GM12878 (cell line): ENCODE measurements around the gene BCAS2. TPM values are rescaled to one million over a fixed set of nuclear protein-coding genes. Genes with fewer than 3 reads are reported as not detected.

Source experiments
- ATAC-seq: fragments of 200-7000 bp; cut with Tn5 transposase; 3 replicates; pipeline ENCODE4 v1.9.1; 2020; ENCODE audit warnings: mild to moderate bottlenecking, moderate library complexity
- BruUV-seq: library from RNA; stranded (reverse); fragments of 400-500 nt; replicated peaks from 2 replicates; lab custom pipeline; 2021; lab: Mats Ljungman, UMichigan
- CTCF ChIA-PET: fragments of 300-600 bp; sonication (Branson Sonifier 250); formaldehyde crosslinking; extraction: SDS; loops from one replicate; lab custom pipeline; 2021; ENCODE audit warnings: inconsistent platforms; lab: Yijun Ruan, JAX
- POLR2A ChIA-PET: fragments of 350-600 bp; formaldehyde crosslinking; extraction: SDS; loops from one replicate; lab custom pipeline; 2021; ENCODE audit warnings: inconsistent platforms; lab: Charles Lee
- RAD21 ChIA-PET: fragments of 300-600 bp; sonication (Branson Sonifier 250); formaldehyde crosslinking; loops from one replicate; lab custom pipeline; 2023; ENCODE audit warnings: antibody characterized with exemption; ENCODE audit not compliant: unreplicated experiment; lab: Charles Lee
- SMC1A ChIA-PET: fragments of 300-600 bp; sonication (Branson Sonifier 250); formaldehyde crosslinking; loops from one replicate; lab custom pipeline; 2023; ENCODE audit not compliant: unreplicated experiment, uncharacterized antibody; lab: Charles Lee
- DNase-seq: peaks from one replicate; pipeline ENCODE4 v3.0.0-alpha.2; 2011; ENCODE audit warnings: low read depth, low spot score
- FAIRE-seq: peaks from 3 replicates; lab custom pipeline; 2011; peaks lifted over from hg19 to GRCh38; lab: Jason Lieb, UNC
- H2AFZ ChIP-seq: 2 replicates; pipeline ENCODE4 v1.6.0; 2011; ENCODE audit warnings: low read depth, low read length, control low read depth; ENCODE audit not compliant: control insufficient read depth
- H3K27ac ChIP-seq: 2 replicates; pipeline ENCODE4 v1.5.1; 2011; ENCODE audit warnings: control low read depth; ENCODE audit not compliant: control insufficient read depth, insufficient read depth
- H3K27me3 ChIP-seq, 2 experiments: replicated peaks in 1 of 2; 2 replicates each; pipeline versions ENCODE4 v1.6.0 to v1.6.1; 2011; ENCODE audit warnings: low read length in 1 of 2; ENCODE audit not compliant: control insufficient read depth in 2 of 2, insufficient read depth in 2 of 2
- H3K36me3 ChIP-seq, 2 experiments: 2 replicates each; pipeline ENCODE4 v1.5.1; 2011; ENCODE audit warnings: low read length in 1 of 2; ENCODE audit not compliant: control insufficient read depth in 2 of 2, insufficient read depth in 2 of 2
- H3K4me1 ChIP-seq: 2 replicates; pipeline ENCODE4 v1.6.1; 2011; ENCODE audit warnings: mild to moderate bottlenecking, low read length, moderate library complexity, mixed read lengths; ENCODE audit not compliant: control insufficient read depth, insufficient read depth
- H3K4me2 ChIP-seq: 2 replicates; pipeline ENCODE4 v1.6.0; 2011; ENCODE audit warnings: control low read depth; ENCODE audit not compliant: control insufficient read depth, insufficient read depth
- H3K4me3 ChIP-seq: fragments of 200-600 bp; sonication (generic); 2 replicates; pipeline ENCODE4 v1.5.1; 2016
- H3K79me2 ChIP-seq: 2 replicates; pipeline ENCODE4 v1.6.0; 2011; ENCODE audit warnings: low read length; ENCODE audit not compliant: control insufficient read depth, insufficient read depth
- H3K9ac ChIP-seq: 2 replicates; pipeline ENCODE4 v1.8.0; 2011; ENCODE audit warnings: low read length, control low read depth, mixed read lengths; ENCODE audit not compliant: control insufficient read depth, insufficient read depth
- H3K9me3 ChIP-seq: replicated peaks from 3 replicates; pipeline ENCODE4 v1.5.1; 2011; ENCODE audit warnings: mild to moderate bottlenecking, low read length; ENCODE audit not compliant: control insufficient read depth, insufficient read depth
- H4K20me1 ChIP-seq: 2 replicates; pipeline ENCODE4 v1.6.0; 2011; ENCODE audit not compliant: control insufficient read depth, insufficient read depth
- ATF2 ChIP-seq: IDR thresholded peaks from 2 replicates; pipeline ENCODE4 v1.6.1; 2012; ENCODE audit warnings: low read length, inconsistent platforms
- ATF7 ChIP-seq: fragments of 450-650 bp; IDR thresholded peaks from 2 replicates; pipeline ENCODE4 v1.6.1; 2016; ENCODE audit warnings: low read depth, mild to moderate bottlenecking
- BACH1 ChIP-seq: fragments of 450-650 bp; IDR thresholded peaks from 2 replicates; pipeline ENCODE4 v1.6.1; 2017; ENCODE audit warnings: mild to moderate bottlenecking, borderline replicate concordance
- BCL11A ChIP-seq: IDR thresholded peaks from 2 replicates; pipeline ENCODE4 v1.6.1; 2011; ENCODE audit warnings: low read depth, low read length
- BHLHE40 ChIP-seq, 2 experiments: fragments of 450-650 bp in 1 of 2; IDR thresholded peaks; 2 replicates each; pipeline ENCODE4 v1.6.1; 2011 to 2017; ENCODE audit warnings: low read depth in 2 of 2, borderline replicate concordance in 1 of 2, improper control_type of control experiment in 1 of 2, low read length in 1 of 2, mild to moderate bottlenecking in 1 of 2
- CEBPB ChIP-seq, 2 experiments: fragments of 150-350 bp in 1 of 2; IDR thresholded peaks; 2 replicates each; pipeline ENCODE4 v1.6.1; 2012 to 2014; ENCODE audit warnings: low read depth in 2 of 2, low read length in 2 of 2, borderline replicate concordance in 1 of 2, inconsistent platforms in 1 of 2
- HDAC6 ChIP-seq: fragments of 200-600 bp; sonication (generic); IDR thresholded peaks from one replicate; pipeline ENCODE4 v1.8.0; 2017; ENCODE audit warnings: antibody characterized with exemption; ENCODE audit not compliant: unreplicated experiment
- MTA3 ChIP-seq: IDR thresholded peaks from 2 replicates; pipeline ENCODE4 v1.6.1; 2012; ENCODE audit warnings: low read length, inconsistent platforms, borderline replicate concordance
- MYB ChIP-seq: fragments of 150-350 bp; IDR thresholded peaks from 2 replicates; pipeline ENCODE4 v1.6.1; 2014; ENCODE audit warnings: mild to moderate bottlenecking, low read depth, low read length, borderline replicate concordance
- PBX3 ChIP-seq: IDR thresholded peaks from 2 replicates; pipeline ENCODE4 v1.6.1; 2011; ENCODE audit warnings: mild to moderate bottlenecking, low read depth, low read length, moderate library complexity; ENCODE audit not compliant: insufficient replicate concordance
- TCF3 ChIP-seq: IDR thresholded peaks from 2 replicates; pipeline ENCODE4 v1.6.1; 2012; ENCODE audit warnings: low read depth, mild to moderate bottlenecking, low read length, borderline replicate concordance; ENCODE audit not compliant: insufficient read depth
- ZBTB40 ChIP-seq: fragments of 450-650 bp; IDR thresholded peaks from 2 replicates; pipeline ENCODE4 v1.6.1; 2016; ENCODE audit warnings: mild to moderate bottlenecking, moderate library complexity, borderline replicate concordance
- ZNF592 ChIP-seq: fragments of 450-650 bp; IDR thresholded peaks from 2 replicates; pipeline ENCODE4 v1.6.1; 2017; ENCODE audit warnings: mild to moderate bottlenecking, moderate library complexity
- WGBS: methylation state at CpG from one replicate; pipeline ENCODE4 v1.1.6; 2016; ENCODE audit warnings: low lambda C conversion rate; ENCODE audit not compliant: insufficient replicate concordance, insufficient coverage; ENCODE audit errors: missing lambda C conversion rate; 5-methylcytosine and 5-hydroxymethylcytosine counted together
- in situ Hi-C: fragments of 300-500 bp; cut with MboI; formaldehyde crosslinking; loops from 9 replicates; pipeline ENCODE4 v1.14.3; 2018; ENCODE audit warnings: mixed read lengths
- intact Hi-C: fragments of 100-400 bp; cut with micrococcal nuclease; formaldehyde crosslinking; loops from one replicate; pipeline ENCODE4 v1.14.2; 2022; ENCODE audit not compliant: unreplicated experiment
- polyA plus RNA-seq, 11 experiments: library from polyadenylated mRNA; depleted of rRNA in 4 of 11; unstranded in 6 of 11; stranded (reverse) in 5 of 11; fragments of >200 nt; fragmentation: Nextera tagmentation in 4 of 11; fragmentation: Illumina TruSeq in 1 of 11; extraction: Ambion mirVana in 4 of 11; extraction: Trizol in 1 of 11; gene quantifications; 1 replicate in 1 of 11; 2 replicates in 10 of 11; pipeline versions ENCODE4 v1.2.1 to v1.2.3, GENCODE V29; 2011 to 2016; ENCODE audit warnings: inconsistent platforms in 2 of 11, missing spikeins in 2 of 11, low read depth in 1 of 11
- total RNA-seq, 4 experiments: library from RNA; depleted of rRNA in 3 of 4; stranded (reverse); fragments of >200 nt in 3 of 4; fragmentation: Illumina TruSeq in 1 of 4; extraction: Trizol in 1 of 4; gene quantifications; 2 replicates each; pipeline versions ENCODE4 v1.2.1 to v1.2.3, GENCODE V29; 2013 to 2021

Gene BCAS2
- total and polyA plus RNA-seq, 10 of the 15 experiments (the other 5 are each of a cell fraction or from before 2014, with no cell fraction given), result 37.3 to 129 (median 60.7) TPM

- POLR2A ChIA-PET, result interaction anchor here (0.6 kb wide), 1 partner anchor 137 kb away, joined by 3 read pairs; no protein-coding TSS in a partner anchor
- FAIRE-seq, result no peak
- no peak for TF ChIP-seq HDAC6
- TF ChIP-seq PBX3, result no peak
- no peak for TF ChIP-seq TCF3
- TF ChIP-seq BACH1, result no peak
- TF ChIP-seq ATF7, result no peak
- no peak for TF ChIP-seq MTA3
- TF ChIP-seq BCL11A, result no peak
- no peak for TF ChIP-seq CEBPB (IDR thresholded peaks at IDR 0.05; ENCODE audit: borderline replicate concordance in 1 of 2, low read depth in 2 of 2, low read length in 2 of 2)
- no peak for TF ChIP-seq BHLHE40 (IDR thresholded peaks at IDR 0.05; ENCODE audit: borderline replicate concordance in 1 of 2, low read depth in 2 of 2, low read length in 1 of 2)
- TF ChIP-seq ATF2, result no peak
- no peak for TF ChIP-seq ZNF592
- TF ChIP-seq MYB, result no peak
- TF ChIP-seq ZBTB40, result no peak
Observed at GRCh38 chr1:114574365-114574764, 7.0 kb downstream of the BCAS2 start.

More at GRCh38 chr1:114574365-114574764, 7.0 kb downstream of the BCAS2 start:
- no peaks in the 10 kb centered on the region for H3K9me3 ChIP-seq
- H3K27me3 ChIP-seq, result no peaks in the 10 kb centered on the region
- ChIA-PET CTCF (no interaction called here), SMC1A (interaction anchor here (1.2 kb wide), 1 partner anchor 227 kb away, joined by 4 read pairs; no protein-coding TSS in a partner anchor), RAD21 (no interaction called here)
- H4K20me1 ChIP-seq, result no peaks in the 10 kb centered on the region
- no peak overlapping the region for H2AFZ ChIP-seq
- in situ Hi-C loops, result no loop called here
- no peak for ATAC-seq
- no peak overlapping the region for H3K4me3 ChIP-seq
- BruUV-seq, result no TSS peak
- DNase-seq, result no peak
- 97% methylated on average over 2 of the region's 2 CpGs for WGBS
- no peaks in the 10 kb centered on the region for H3K4me1 ChIP-seq
- H3K79me2 ChIP-seq, result no peaks in the 10 kb centered on the region
- intact Hi-C loops, result no loop called here
- H3K9ac ChIP-seq, result no peak overlapping the region
- no peak overlapping the region for H3K4me2 ChIP-seq
- H3K36me3 ChIP-seq, result peaks cover 0 to 11% of the 10 kb centered on the region in 2 experiments; a peak in 3 of 4 replicates
- H3K27ac ChIP-seq, result no peak overlapping the region
